ENCODE data around the gene TEAD2. TPM values are rescaled to one million over a fixed set of nuclear protein-coding genes. Genes with fewer than 3 reads are reported as not detected.
"Not testable (repeated sequence)": the region's sequence is repeated elsewhere in the genome, so short reads cannot be mapped to it uniquely, and the experiment has no call there.

TEAD2 gene
- total and polyA plus RNA-seq, 12 donors = 5.4 to 42.8 (median 27.4) TPM

- no peak overlapping the region for H3K27ac ChIP-seq
- no peaks in the 10 kb centered on the region for H3K4me1 ChIP-seq (replicated peaks in 1 of 2)
- H3K36me3 ChIP-seq (replicated peaks in 1 of 2) = no peaks in the 10 kb centered on the region
- H3K27me3 ChIP-seq = no peaks in the 10 kb centered on the region
- TF ChIP-seq CTCF (IDR thresholded peaks at IDR 0.05) = no peak
- TF ChIP-seq POLR2A (IDR thresholded peaks at IDR 0.05) = no peak
- 53 to 85% (median 68%) methylated on average over 2 of the region's 2 CpGs for WGBS, 4 donors
- DNase-seq = peak in 4 of 7 donors; percentile 42 to 63 (median 49)
- no peaks in the 10 kb centered on the region for H3K9me3 ChIP-seq (replicated peaks in 1 of 3)
- no peak overlapping the region for H3K4me3 ChIP-seq
- intact Hi-C loops (cut with DNase I) = no loop called here
These were observed 30.6 kb downstream of the TEAD2 start for GRCh38 chr19:49331616-49332055.

- H3K4me3 ChIP-seq; H3K9me3 ChIP-seq (replicated peaks in 1 of 3); intact Hi-C loops (cut with DNase I); H3K27me3 ChIP-seq; H3K36me3 ChIP-seq (replicated peaks in 1 of 2); H3K27ac ChIP-seq; H3K4me1 ChIP-seq (replicated peaks in 1 of 2): not testable (repeated sequence)
- peak in 1 of 7 donors; percentile 17 for DNase-seq
- WGBS, 4 donors = 89 to 96% (median 95%) methylated on average over 4 of the region's 4 CpGs
These were observed 31.0 kb downstream of the TEAD2 start for GRCh38 chr19:49331187-49331586.

- DNase-seq = peak in 1 of 7 donors; percentile 11
- Histone ChIP-seq H3K9me3 (replicated peaks in 1 of 3) (no peaks in the 10 kb centered on the region), H3K4me3 (no peak overlapping the region), H3K36me3 (replicated peaks in 1 of 2) (no peaks in the 10 kb centered on the region), H3K27me3 (no peaks in the 10 kb centered on the region), H3K27ac (no peak overlapping the region), H3K4me1 (replicated peaks in 1 of 2) (no peaks in the 10 kb centered on the region)
- no peak for TF ChIP-seq POLR2A (IDR thresholded peaks at IDR 0.05)
- TF ChIP-seq CTCF (IDR thresholded peaks at IDR 0.05) = no peak
- intact Hi-C loops (cut with DNase I) = no loop called here
- 87 to 96% (median 91%) methylated on average over 2 of the region's 2 CpGs for WGBS, 4 donors
These were observed 33.5 kb downstream of the TEAD2 start for GRCh38 chr19:49328741-49329140.

- peak in 3 of 7 donors; percentile 6 to 49 (median 17) for DNase-seq
- Histone ChIP-seq H3K36me3 (replicated peaks in 1 of 2) (no peaks in the 10 kb centered on the region), H3K4me1 (replicated peaks in 1 of 2) (no peaks in the 10 kb centered on the region), H3K4me3 (no peak overlapping the region), H3K9me3 (replicated peaks in 1 of 3) (no peaks in the 10 kb centered on the region), H3K27me3 (no peaks in the 10 kb centered on the region), H3K27ac (no peak overlapping the region)
- no peak for TF ChIP-seq POLR2A (IDR thresholded peaks at IDR 0.05)
- peak; percentile 34 to 58 (median 53) for TF ChIP-seq CTCF (IDR thresholded peaks at IDR 0.05)
- intact Hi-C loops (cut with DNase I) = no loop called here
- 32 to 61% (median 44%) methylated on average over 2 of the region's 2 CpGs for WGBS, 4 donors
These were observed 34.2 kb downstream of the TEAD2 start for GRCh38 chr19:49327878-49328544.

- Histone ChIP-seq H3K4me3 (no peak overlapping the region), H3K36me3 (replicated peaks in 1 of 2) (no peaks in the 10 kb centered on the region), H3K9me3 (replicated peaks in 1 of 3) (no peaks in the 10 kb centered on the region), H3K4me1 (replicated peaks in 1 of 2) (no peaks in the 10 kb centered on the region), H3K27ac (no peak overlapping the region), H3K27me3 (no peaks in the 10 kb centered on the region)
- intact Hi-C loops (cut with DNase I) = no loop called here
- no peak for DNase-seq
- 77 to 87% (median 84%) methylated on average over 3 of the region's 3 CpGs for WGBS, 4 donors
- TF ChIP-seq CTCF (IDR thresholded peaks at IDR 0.05) = no peak
- no peak for TF ChIP-seq POLR2A (IDR thresholded peaks at IDR 0.05)
These were observed 36.0 kb downstream of the TEAD2 start for GRCh38 chr19:49326165-49326704.

GRCh38 chr19:49325756-49326155 is 36.5 kb downstream of the TEAD2 start:
- H3K9me3 ChIP-seq (replicated peaks in 1 of 3); H3K4me3 ChIP-seq; intact Hi-C loops (cut with DNase I); H3K4me1 ChIP-seq (replicated peaks in 1 of 2); H3K36me3 ChIP-seq (replicated peaks in 1 of 2); H3K27me3 ChIP-seq; H3K27ac ChIP-seq: not testable (repeated sequence)
- peak in 1 of 7 donors; percentile 1 for DNase-seq
- WGBS, 4 donors = 86 to 93% (median 89%) methylated on average over 13 of the region's 13 CpGs

Data from adrenal gland (tissue), 12 donors.